Neural cell (in vitro differentiated cells): Measurements from ENCODE around the gene SMAD2. TPM values are rescaled to one million over a fixed set of nuclear protein-coding genes. Genes with fewer than 3 reads are reported as not detected.
"Not testable (repeated sequence)": the region's sequence is repeated elsewhere in the genome, so short reads cannot be mapped to it uniquely, and the experiment has no call there.

Experiments
- H2AFZ ChIP-seq: fragments of 200-600, 300-800 bp; sonication (generic), shearing (Covaris generic); 2 replicates; pipeline ENCODE4 v1.6.0; 2014; ENCODE audit warnings: low read depth, mild to moderate bottlenecking, antibody characterized with exemption, low read length, moderate library complexity
- H3F3A ChIP-seq: fragments of 200-600 bp; shearing (Covaris generic); 2 replicates; pipeline ENCODE4 v1.6.1; 2016; ENCODE audit warnings: mild to moderate bottlenecking, moderate library complexity, mixed read lengths, antibody characterized with exemption, low read length; ENCODE audit not compliant: insufficient read depth, poor library complexity, severe bottlenecking
- H3K27ac ChIP-seq: fragments of 200-600, 300-800 bp; sonication (generic), shearing (Covaris generic); 2 replicates; pipeline ENCODE4 v1.5.1; 2014; ENCODE audit warnings: mild to moderate bottlenecking, low read length, moderate library complexity
- H3K27me3 ChIP-seq: fragments of 300-800, 200-600 bp; sonication (generic), shearing (Covaris generic); 2 replicates; pipeline ENCODE4 v1.6.0; 2014; ENCODE audit warnings: mild to moderate bottlenecking, low read depth, low read length, moderate library complexity; ENCODE audit not compliant: insufficient read depth
- H3K36me3 ChIP-seq: fragments of 300-800, 200-600 bp; sonication (generic), shearing (Covaris generic); 2 replicates; pipeline ENCODE4 v1.5.1; 2014; ENCODE audit warnings: mild to moderate bottlenecking, antibody characterized with exemption, low read length, moderate library complexity; ENCODE audit not compliant: insufficient read depth
- H3K4me2 ChIP-seq: fragments of 300-800, 200-600 bp; sonication (generic), shearing (Covaris generic); 2 replicates; pipeline ENCODE4 v1.6.0; 2014; ENCODE audit warnings: mild to moderate bottlenecking, low read length
- H3K4me3 ChIP-seq: fragments of 300-800, 200-600 bp; sonication (generic), shearing (Covaris generic); 2 replicates; pipeline ENCODE4 v1.5.1; 2014; ENCODE audit warnings: mild to moderate bottlenecking, low read length, moderate library complexity
- H3K79me2 ChIP-seq: fragments of 200-600 bp; shearing (Covaris generic); replicated peaks from 2 replicates; pipeline ENCODE4 v1.6.0; 2014; ENCODE audit warnings: mild to moderate bottlenecking, low read length, moderate library complexity; ENCODE audit not compliant: insufficient read depth
- H3K9ac ChIP-seq: fragments of 300-800, 200-600 bp; sonication (generic), shearing (Covaris generic); 2 replicates; pipeline ENCODE4 v1.6.1; 2016; ENCODE audit warnings: mild to moderate bottlenecking, low read length, mixed read lengths
- H3K9me2 ChIP-seq: fragments of 200-600 bp; shearing (Covaris generic); 2 replicates; pipeline ENCODE4 v1.6.1; 2016; ENCODE audit warnings: mild to moderate bottlenecking, low read length, mixed read lengths; ENCODE audit not compliant: insufficient read depth
- H3K9me3 ChIP-seq: fragments of 200-600, 300-800 bp; sonication (generic), shearing (Covaris generic); 2 replicates; pipeline ENCODE4 v1.6.1; 2016; ENCODE audit warnings: mild to moderate bottlenecking, mixed run types, low read length, moderate library complexity, mixed read lengths
- H4K20me1 ChIP-seq: fragments of 200-600 bp; shearing (Covaris generic); 2 replicates; pipeline ENCODE4 v1.6.1; 2016; ENCODE audit warnings: mild to moderate bottlenecking, mixed run types; ENCODE audit not compliant: insufficient read depth
- EP300 ChIP-seq: fragments of 450-650 bp; conservative IDR thresholded peaks from 2 replicates; pipeline ENCODE4 v1.6.1; 2014; ENCODE audit warnings: antibody characterized with exemption, mild to moderate bottlenecking, moderate library complexity; ENCODE audit not compliant: poor library complexity, severe bottlenecking
- EZH2 ChIP-seq: fragments of 200-600, 300-800 bp; shearing (Covaris generic), sonication (generic); IDR thresholded peaks from 2 replicates; pipeline ENCODE4 v1.6.1; 2014; ENCODE audit warnings: antibody characterized with exemption, low read length, borderline replicate concordance, mild to moderate bottlenecking; ENCODE audit not compliant: insufficient read depth, poor library complexity, severe bottlenecking
- MXI1 ChIP-seq: fragments of 450-650 bp; conservative IDR thresholded peaks from 2 replicates; pipeline ENCODE4 v1.6.1; 2014; ENCODE audit warnings: antibody characterized with exemption, mild to moderate bottlenecking; ENCODE audit not compliant: poor library complexity, severe bottlenecking
- POLR2AphosphoS5 ChIP-seq: IDR thresholded peaks from 2 replicates; pipeline ENCODE4 v1.6.1; 2012
- RAD21 ChIP-seq: fragments of 450-650 bp; conservative IDR thresholded peaks from 2 replicates; pipeline ENCODE4 v1.6.1; 2014; ENCODE audit warnings: antibody characterized with exemption, mild to moderate bottlenecking, moderate library complexity
- SMC3 ChIP-seq: fragments of 450-650 bp; conservative IDR thresholded peaks from 2 replicates; pipeline ENCODE4 v1.6.1; 2014; ENCODE audit warnings: antibody characterized with exemption, mild to moderate bottlenecking, moderate library complexity; ENCODE audit not compliant: poor library complexity
- TAF1 ChIP-seq: IDR thresholded peaks from 2 replicates; pipeline ENCODE4 v1.6.1; 2012; ENCODE audit warnings: low read depth
- polyA plus RNA-seq: library from polyadenylated mRNA; depleted of rRNA; stranded (reverse); fragments of >200 nt; gene quantifications from 2 replicates; pipeline ENCODE4 v1.2.3, GENCODE V29; 2014
- TF ChIP-seq, protein P1 (sequence below): fragments of 450-650 bp; IDR thresholded peaks from 2 replicates; pipeline ENCODE4 v1.5.1; 2014; ENCODE audit warnings: antibody characterized with exemption, mild to moderate bottlenecking, moderate library complexity; ENCODE audit not compliant: poor library complexity, severe bottlenecking
- TF ChIP-seq, protein P2 (sequence below): IDR thresholded peaks from 2 replicates; pipeline ENCODE4 v1.6.1; 2012; ENCODE audit warnings: borderline replicate concordance

The SMAD2 gene
- polyA plus RNA-seq, 1 donor from 2014 or later = 64.7 TPM

DNA sequence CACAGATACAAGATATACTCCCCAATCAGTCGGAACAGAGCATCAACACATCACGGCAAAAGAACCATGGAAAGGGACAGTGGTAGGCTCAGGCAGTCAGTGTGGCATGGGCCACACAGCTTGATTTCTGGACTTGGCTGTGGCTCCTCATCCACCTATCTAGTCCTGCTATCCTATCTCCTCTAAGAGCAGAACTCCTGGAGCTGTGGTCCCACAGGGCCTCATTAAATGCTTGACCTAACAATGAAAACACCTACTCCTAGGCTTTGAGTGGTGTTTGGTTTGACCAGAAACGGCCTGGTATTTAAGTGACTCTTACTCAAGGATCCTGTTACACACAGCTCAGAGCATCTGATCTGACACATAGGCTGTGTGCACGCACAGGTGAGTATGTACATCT is 33.6 kb upstream of the SMAD2 start:
- no peak overlapping the region for H3K27ac ChIP-seq
- H3K4me2 ChIP-seq = no peak overlapping the region
- TF ChIP-seq EP300 = no peak
- TF ChIP-seq MXI1 = no peak
- TF ChIP-seq, protein P1, sequence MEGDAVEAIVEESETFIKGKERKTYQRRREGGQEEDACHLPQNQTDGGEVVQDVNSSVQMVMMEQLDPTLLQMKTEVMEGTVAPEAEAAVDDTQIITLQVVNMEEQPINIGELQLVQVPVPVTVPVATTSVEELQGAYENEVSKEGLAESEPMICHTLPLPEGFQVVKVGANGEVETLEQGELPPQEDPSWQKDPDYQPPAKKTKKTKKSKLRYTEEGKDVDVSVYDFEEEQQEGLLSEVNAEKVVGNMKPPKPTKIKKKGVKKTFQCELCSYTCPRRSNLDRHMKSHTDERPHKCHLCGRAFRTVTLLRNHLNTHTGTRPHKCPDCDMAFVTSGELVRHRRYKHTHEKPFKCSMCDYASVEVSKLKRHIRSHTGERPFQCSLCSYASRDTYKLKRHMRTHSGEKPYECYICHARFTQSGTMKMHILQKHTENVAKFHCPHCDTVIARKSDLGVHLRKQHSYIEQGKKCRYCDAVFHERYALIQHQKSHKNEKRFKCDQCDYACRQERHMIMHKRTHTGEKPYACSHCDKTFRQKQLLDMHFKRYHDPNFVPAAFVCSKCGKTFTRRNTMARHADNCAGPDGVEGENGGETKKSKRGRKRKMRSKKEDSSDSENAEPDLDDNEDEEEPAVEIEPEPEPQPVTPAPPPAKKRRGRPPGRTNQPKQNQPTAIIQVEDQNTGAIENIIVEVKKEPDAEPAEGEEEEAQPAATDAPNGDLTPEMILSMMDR = no peak
- no peak for TF ChIP-seq TAF1
- TF ChIP-seq POLR2AphosphoS5 = no peak
- TF ChIP-seq RAD21 = no peak
- no peak for TF ChIP-seq EZH2
- TF ChIP-seq, protein P2, sequence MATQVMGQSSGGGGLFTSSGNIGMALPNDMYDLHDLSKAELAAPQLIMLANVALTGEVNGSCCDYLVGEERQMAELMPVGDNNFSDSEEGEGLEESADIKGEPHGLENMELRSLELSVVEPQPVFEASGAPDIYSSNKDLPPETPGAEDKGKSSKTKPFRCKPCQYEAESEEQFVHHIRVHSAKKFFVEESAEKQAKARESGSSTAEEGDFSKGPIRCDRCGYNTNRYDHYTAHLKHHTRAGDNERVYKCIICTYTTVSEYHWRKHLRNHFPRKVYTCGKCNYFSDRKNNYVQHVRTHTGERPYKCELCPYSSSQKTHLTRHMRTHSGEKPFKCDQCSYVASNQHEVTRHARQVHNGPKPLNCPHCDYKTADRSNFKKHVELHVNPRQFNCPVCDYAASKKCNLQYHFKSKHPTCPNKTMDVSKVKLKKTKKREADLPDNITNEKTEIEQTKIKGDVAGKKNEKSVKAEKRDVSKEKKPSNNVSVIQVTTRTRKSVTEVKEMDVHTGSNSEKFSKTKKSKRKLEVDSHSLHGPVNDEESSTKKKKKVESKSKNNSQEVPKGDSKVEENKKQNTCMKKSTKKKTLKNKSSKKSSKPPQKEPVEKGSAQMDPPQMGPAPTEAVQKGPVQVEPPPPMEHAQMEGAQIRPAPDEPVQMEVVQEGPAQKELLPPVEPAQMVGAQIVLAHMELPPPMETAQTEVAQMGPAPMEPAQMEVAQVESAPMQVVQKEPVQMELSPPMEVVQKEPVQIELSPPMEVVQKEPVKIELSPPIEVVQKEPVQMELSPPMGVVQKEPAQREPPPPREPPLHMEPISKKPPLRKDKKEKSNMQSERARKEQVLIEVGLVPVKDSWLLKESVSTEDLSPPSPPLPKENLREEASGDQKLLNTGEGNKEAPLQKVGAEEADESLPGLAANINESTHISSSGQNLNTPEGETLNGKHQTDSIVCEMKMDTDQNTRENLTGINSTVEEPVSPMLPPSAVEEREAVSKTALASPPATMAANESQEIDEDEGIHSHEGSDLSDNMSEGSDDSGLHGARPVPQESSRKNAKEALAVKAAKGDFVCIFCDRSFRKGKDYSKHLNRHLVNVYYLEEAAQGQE = no peak
- TF ChIP-seq SMC3 = no peak
- no peaks in the 10 kb centered on the region for H3K36me3 ChIP-seq
- no peak overlapping the region for H2AFZ ChIP-seq
- no peaks in the 10 kb centered on the region for H4K20me1 ChIP-seq
- H3K9ac ChIP-seq = no peak overlapping the region
- H3K9me3 ChIP-seq = no peaks in the 10 kb centered on the region
- H3K79me2 ChIP-seq = no peaks in the 10 kb centered on the region
- H3K4me3 ChIP-seq = no peak overlapping the region
- no peaks in the 10 kb centered on the region for H3K27me3 ChIP-seq
- no peaks in the 10 kb centered on the region for H3F3A ChIP-seq
- no peaks in the 10 kb centered on the region for H3K9me2 ChIP-seq

DNA sequence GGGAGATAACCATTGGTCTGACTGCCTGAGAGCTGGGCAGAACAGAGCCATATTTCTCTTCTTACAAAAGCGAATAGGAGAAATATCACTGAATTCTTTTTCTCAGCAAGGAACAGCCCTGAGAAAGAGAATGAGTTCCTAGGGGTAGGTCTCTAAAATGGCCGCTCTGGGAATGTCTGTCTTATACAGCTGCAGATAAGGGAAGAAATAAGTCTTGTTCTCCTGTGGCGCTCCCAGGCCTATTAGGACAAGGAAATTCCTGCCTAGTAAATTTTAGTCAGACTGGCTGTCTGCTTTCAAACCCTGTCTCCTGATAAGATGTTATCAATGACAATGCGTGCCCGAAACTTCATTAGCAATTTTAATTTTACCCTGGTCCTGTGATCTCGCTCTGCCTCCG is 30.5 kb upstream of the SMAD2 start:
- not testable (repeated sequence) for H3K4me3 ChIP-seq, H3F3A ChIP-seq, H3K27ac ChIP-seq, H4K20me1 ChIP-seq, H3K9ac ChIP-seq, H3K79me2 ChIP-seq, H3K9me2 ChIP-seq, H3K27me3 ChIP-seq, H3K36me3 ChIP-seq, H3K9me3 ChIP-seq, H2AFZ ChIP-seq, H3K4me2 ChIP-seq

DNA sequence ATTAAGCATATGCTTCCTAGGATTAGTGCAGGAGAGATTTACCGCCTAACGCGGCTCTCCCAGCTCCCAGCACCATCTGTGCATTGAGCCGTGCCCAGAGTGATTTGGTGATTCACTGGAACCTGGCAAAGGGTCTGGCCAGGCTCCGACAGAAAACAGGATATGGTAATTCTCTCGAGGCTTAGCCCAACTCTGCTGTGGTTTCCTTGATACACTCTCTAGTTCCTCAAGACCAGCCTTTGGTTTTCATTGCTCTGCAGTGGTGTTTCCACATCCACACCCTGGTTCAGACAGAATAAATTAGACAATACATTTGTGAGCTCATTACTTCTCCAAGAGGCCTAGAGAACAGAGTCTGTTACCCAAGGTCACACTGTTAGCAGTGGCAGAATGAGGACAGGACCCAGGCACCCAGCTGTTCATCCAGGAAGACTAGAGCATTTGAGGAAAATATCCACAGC is 23.0 kb upstream of the SMAD2 start:
- no peaks in the 10 kb centered on the region for H3K9me2 ChIP-seq
- H3K9ac ChIP-seq = no peak overlapping the region
- H3K36me3 ChIP-seq = no peaks in the 10 kb centered on the region
- H3F3A ChIP-seq = no peaks in the 10 kb centered on the region
- H4K20me1 ChIP-seq = no peaks in the 10 kb centered on the region
- no peak overlapping the region for H3K4me3 ChIP-seq
- TF ChIP-seq RAD21 (no peak), TAF1 (no peak), SMC3 (no peak), EZH2 (no peak), POLR2AphosphoS5 (no peak), MXI1 (no peak), EP300 (no peak)
- TF ChIP-seq, protein P1 = no peak
- TF ChIP-seq, protein P2 = no peak
- no peak overlapping the region for H2AFZ ChIP-seq
- no peak overlapping the region for H3K27ac ChIP-seq
- H3K27me3 ChIP-seq = no peaks in the 10 kb centered on the region
- no peaks in the 10 kb centered on the region for H3K79me2 ChIP-seq
- no peaks in the 10 kb centered on the region for H3K9me3 ChIP-seq
- no peak overlapping the region for H3K4me2 ChIP-seq
